Central memory CD4-positive, alpha-beta T cell (primary cell): Measurements from ENCODE around the gene GNG4.
"Not testable (repeated sequence)": the region's sequence is repeated elsewhere in the genome, so short reads cannot be mapped to it uniquely, and the experiment has no call there.

Source experiments
- DNase-seq: peaks from one replicate; pipeline ENCODE4 v3.0.0; 2022

Gene GNG4

GRCh38 chr1:235624721-235625333, 24.8 kb downstream of the GNG4 start:
- DNase-seq = no peak

GRCh38 chr1:235622936-235623779, 26.4 kb downstream of the GNG4 start:
- DNase-seq = no peak

DNA sequence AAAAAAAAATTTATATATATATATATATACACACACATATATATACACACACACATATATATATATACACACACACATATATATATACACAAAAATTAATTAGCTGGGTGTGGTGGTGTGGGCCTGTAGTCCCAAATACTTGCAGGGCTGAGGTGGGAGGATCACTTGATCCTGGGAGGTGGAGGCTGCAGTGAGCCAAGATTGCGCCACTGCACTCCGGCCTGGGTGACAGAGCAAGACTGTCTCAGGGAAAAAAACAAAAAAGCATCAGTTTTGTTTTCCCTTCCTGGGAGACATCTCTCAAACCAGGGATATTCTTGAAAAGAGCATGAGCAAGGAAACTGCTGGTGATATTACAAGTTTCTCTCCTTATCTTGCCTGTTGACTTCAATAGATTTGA, 30.4 kb downstream of the GNG4 start:
- DNase-seq = not testable (repeated sequence)

GRCh38 chr1:235617808-235618207, 31.8 kb downstream of the GNG4 start:
- DNase-seq = no peak

DNA sequence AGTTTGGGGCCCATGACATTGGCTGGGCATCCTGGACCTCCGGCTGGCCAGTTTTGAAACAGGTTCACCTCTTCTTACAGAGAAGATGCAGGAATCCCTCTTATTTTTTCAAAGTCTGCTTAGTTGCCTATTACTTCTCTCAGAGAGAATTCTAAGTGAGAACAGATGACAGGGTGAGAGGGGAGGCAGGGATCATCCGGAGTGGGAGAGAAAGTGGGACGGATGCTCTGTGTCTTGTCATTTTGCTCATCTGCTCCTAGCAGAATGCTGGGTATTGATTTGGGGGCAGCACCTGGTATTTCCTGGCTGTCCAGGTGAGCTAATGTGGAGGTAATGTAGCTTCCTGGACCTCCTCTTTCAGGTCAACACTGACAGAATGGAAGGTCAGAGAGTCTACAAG, 32.4 kb downstream of the GNG4 start:
- no peak for DNase-seq

- no peak for DNase-seq
Measured at GRCh38 chr1:235614442-235614954, 35.1 kb downstream of the GNG4 start.

GRCh38 chr1:235613602-235614001, 36.0 kb downstream of the GNG4 start:
- DNase-seq = no peak

DNA sequence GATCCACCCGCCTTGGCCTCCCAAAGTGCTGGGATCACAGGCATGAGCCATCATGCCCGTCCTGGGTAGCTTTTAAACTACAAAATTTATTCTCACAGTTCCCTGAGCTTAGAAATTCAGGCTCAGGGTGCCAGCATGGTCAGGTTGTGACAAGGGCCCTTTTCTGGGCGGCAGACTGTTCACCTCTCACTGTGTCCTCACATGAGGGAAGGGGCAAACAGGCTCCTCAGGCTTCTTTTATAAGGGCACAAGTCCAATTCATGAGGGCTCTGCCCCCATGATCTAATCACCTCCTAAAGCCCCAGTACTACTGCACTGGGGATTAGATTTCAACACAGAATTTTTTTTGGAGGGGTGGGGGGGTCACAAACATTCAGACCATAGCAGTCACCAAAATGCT, 36.8 kb downstream of the GNG4 start:
- DNase-seq = no peak

DNA sequence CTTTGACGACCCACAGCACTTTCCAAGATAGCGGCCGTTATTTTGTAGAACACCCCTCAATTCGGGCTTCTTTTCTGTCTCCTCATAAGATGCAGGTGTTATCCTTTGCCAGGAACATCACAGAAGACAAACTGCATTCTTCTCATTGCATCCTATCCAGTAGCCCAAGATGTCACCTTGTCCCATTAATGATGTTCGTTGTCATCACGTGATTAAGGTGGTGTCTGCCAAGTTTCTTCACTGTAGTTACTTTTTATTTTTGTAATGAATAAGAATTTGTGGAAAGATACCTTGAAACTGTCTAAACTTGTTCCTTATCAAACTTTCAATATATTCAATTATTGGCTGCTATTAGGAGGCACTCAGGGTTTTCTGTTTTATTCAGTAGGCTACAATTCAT, 39.4 kb downstream of the GNG4 start:
- no peak for DNase-seq

DNA sequence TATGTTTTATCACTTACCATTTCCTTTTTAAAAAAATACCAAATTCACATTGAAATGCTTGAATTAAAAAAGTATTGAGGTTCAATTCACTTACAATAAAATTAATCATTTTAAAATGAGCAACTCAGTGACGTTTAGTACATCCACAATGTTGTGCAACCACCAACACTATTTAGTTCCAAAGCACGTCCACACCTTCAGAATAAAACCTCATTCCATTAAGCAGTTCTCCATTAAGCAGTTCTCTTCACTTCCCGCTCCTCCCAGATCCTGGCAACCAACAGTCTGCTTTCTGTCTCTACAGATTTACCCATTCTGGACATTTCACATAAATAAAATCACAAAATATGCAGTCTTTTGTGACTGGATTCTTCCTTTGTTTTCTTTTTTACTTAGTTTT, 41.3 kb downstream of the GNG4 start:
- DNase-seq = no peak

GRCh38 chr1:235607284-235607683, 42.3 kb downstream of the GNG4 start:
- no peak for DNase-seq

DNA sequence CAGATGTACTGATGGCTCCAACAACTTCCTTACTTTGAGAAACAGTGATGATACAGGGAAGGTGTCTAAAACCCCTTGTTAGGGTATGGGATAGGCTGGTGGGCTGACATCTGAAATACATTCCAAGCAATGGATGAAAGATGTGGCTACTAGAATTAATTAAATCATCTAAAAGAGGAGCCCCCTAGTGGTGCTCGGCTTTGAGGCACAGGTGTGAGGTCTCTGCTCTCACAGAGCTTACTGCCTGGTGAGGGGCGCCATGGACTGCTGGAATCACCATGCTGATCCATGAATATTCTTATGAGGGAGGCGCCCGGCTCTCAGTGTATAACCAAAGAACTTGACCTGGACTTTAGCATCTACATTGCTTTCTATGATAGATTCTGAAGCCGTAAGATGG, 48.5 kb downstream of the GNG4 start:
- DNase-seq = no peak

DNA sequence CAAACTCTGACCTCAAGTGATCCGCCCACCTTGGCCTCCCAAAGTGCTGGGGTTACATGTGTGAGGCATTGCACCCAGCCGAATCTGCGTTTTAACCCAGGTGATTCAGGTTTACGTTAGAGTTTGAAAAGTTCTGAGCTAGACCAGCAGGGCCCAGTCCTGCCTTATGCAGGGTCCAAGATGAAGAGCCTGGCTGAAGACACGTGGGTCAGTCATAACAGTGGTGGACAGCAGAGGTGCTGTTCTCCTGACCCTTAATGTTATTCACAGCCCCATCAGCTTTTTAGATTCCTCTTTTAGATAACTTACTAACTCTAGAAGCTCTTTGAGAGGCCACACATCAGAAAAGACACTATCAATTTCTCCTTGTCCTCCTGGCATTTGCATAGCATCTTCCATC, 50.0 kb downstream of the GNG4 start:
- DNase-seq = no peak

GRCh38 chr1:235597867-235598553, 51.6 kb downstream of the GNG4 start:
- DNase-seq = no peak

GRCh38 chr1:235595079-235595478, 54.5 kb downstream of the GNG4 start:
- no peak for DNase-seq

DNA sequence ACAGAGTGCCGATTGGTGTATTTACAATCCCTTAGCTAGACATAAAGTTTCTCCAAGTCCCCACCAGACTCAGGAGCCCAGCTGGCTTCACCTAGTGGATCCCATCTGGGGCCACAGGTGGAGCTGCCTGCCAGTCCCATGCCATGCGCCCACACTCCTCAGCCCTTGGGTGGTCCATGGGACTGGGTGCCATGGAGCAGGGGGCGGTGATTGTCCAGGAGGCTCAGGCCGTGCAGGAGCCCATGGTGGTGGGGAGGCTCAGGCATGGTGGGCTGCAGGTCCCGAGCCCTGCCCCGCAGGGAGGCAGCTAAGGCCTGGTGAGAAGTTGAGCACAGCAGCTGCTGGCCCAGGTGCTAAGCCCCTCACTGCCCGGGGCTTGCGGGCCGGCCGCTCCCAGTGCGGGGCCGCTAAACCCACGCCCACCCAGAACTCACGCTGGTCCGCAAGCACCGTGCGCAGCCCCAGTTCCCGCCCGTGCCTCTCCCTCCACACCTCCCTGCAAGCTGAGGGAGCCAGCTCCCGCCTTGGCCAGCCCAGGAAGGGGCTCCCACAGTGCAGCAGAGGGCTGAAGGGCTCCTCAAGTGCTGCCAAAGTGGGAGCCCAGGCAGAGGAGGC, 55.2 kb downstream of the GNG4 start:
- not testable (repeated sequence) for DNase-seq

GRCh38 chr1:235588916-235589515, 60.6 kb downstream of the GNG4 start:
- no peak for DNase-seq

GRCh38 chr1:235588156-235588555, 61.4 kb downstream of the GNG4 start:
- DNase-seq = no peak

- no peak for DNase-seq
Measured at GRCh38 chr1:235586992-235587391, 62.6 kb downstream of the GNG4 start.

DNA sequence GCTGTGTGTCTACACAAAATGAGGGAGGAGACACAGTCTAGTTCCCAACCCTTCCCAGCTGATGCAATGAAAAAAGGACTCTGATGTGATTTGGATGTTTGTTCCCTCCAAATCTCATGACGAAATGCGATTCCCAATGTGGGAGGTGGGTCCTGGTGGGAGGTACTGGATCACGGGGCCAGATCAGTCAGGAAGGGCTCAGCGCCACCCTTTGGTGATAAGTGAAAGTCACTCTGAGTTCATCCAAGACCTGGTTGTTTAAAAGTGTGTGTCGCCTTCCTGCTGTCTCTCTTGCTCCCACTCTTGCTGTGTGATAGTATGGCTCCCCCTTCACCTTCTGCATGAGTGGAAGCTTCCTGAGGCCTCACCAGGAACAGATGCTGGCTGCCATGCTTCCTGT, 63.2 kb downstream of the GNG4 start:
- no peak for DNase-seq

DNA sequence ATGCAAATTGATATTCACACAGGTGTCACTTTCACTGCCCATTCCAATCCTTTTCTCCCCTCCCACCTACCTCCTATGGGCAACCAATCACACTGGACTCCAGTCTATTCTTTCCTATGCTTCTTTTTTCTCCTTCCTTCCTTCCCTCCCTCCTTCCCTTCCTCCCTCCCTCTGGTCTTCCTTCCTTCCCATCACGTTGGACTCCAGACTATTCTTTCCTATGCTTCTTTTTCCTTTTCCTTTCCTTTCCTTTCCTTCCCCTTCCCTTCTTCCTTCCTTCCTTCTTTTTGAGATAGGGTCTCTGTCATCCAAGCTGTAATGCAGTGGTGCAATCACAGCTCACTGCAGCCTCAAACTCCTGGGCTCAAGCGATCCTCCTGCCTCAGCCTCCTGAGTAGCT, 64.6 kb downstream of the GNG4 start:
- DNase-seq = no peak

- DNase-seq = no peak
Measured at GRCh38 chr1:235583511-235584001, 66.0 kb downstream of the GNG4 start.

DNA sequence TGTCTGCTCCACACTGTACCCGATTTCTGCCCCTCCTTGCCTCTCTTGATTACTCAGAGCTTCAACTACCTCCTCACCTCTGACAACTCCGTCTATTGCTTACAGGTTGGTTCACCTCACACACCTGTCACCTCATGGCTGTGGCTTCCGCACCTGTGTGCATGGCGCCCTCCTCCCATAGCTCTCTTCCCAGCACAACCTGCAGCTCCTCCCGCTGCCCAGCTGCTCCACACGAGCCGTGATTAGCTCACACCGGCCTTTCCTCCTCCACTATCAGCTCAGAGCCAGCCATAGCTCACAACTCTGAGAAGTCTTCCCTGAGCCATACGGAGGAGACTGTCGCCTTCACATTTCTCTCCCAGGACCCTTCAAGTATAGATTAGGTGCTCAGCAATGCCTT, 67.5 kb downstream of the GNG4 start:
- no peak for DNase-seq
